RWPE2 (cell line): Measurements from ENCODE around the gene PRSS50.
A peak's percentile ranks its signal among the peaks of the same experiment; 100 is the strongest.

Experiments used
- ATAC-seq: fragments of 200-7000 bp; cut with Tn5 transposase; 3 replicates; pipeline ENCODE4 v1.9.1; 2021; ENCODE audit warnings: low read depth
- DNase-seq: peaks from one replicate; pipeline ENCODE4 v3.0.0-alpha.2; 2020; ENCODE audit warnings: low spot score
- H3K27ac ChIP-seq: fragments of 450-650 bp; 2 replicates; pipeline ENCODE4 v1.5.1; 2017; ENCODE audit warnings: mild to moderate bottlenecking; ENCODE audit not compliant: poor library complexity, severe bottlenecking
- H3K27me3 ChIP-seq: fragments of 250-450 bp; sonication (Bioruptor Pico); 2 replicates; pipeline ENCODE4 v1.5.1; 2021; ENCODE audit warnings: mild to moderate bottlenecking, moderate library complexity; ENCODE audit not compliant: insufficient read depth, poor library complexity, severe bottlenecking
- H3K36me3 ChIP-seq: fragments of 250-450 bp; sonication (Bioruptor Pico); 2 replicates; pipeline ENCODE4 v1.5.1; 2020; ENCODE audit warnings: low read depth, mild to moderate bottlenecking, moderate library complexity
- H3K4me1 ChIP-seq: fragments of 250-450 bp; sonication (Bioruptor Pico); 2 replicates; pipeline ENCODE4 v1.5.1; 2021; ENCODE audit warnings: mild to moderate bottlenecking, moderate library complexity; ENCODE audit not compliant: insufficient read depth, poor library complexity, severe bottlenecking
- H3K4me3 ChIP-seq: fragments of 250-450 bp; sonication (Bioruptor Pico); 2 replicates; pipeline ENCODE4 v1.5.1; 2021; ENCODE audit warnings: mild to moderate bottlenecking, moderate library complexity; ENCODE audit not compliant: severe bottlenecking
- H3K9me3 ChIP-seq: fragments of 250-450 bp; sonication (Bioruptor Pico); 2 replicates; pipeline ENCODE4 v1.5.1; 2021; ENCODE audit warnings: mild to moderate bottlenecking, moderate library complexity; ENCODE audit not compliant: severe bottlenecking
- TF ChIP-seq, protein P1 (sequence below): fragments of 450-650 bp; IDR thresholded peaks from one replicate; pipeline ENCODE4 v1.5.1; 2017; ENCODE audit warnings: mild to moderate bottlenecking, moderate library complexity; ENCODE audit not compliant: poor library complexity, severe bottlenecking

PRSS50 gene

GRCh38 chr3:46695962-46696894 is 21.4 kb downstream of the PRSS50 start:
- Histone ChIP-seq H3K9me3 (no peaks in the 10 kb centered on the region), H3K36me3 (peaks cover 8% of the 10 kb centered on the region), H3K27ac (no peak overlapping the region), H3K4me1 (peaks cover 12% of the 10 kb centered on the region), H3K27me3 (no peaks in the 10 kb centered on the region), H3K4me3 (no peak overlapping the region)
- no peak for ATAC-seq
- DNase-seq, result no peak
- TF ChIP-seq, protein P1, sequence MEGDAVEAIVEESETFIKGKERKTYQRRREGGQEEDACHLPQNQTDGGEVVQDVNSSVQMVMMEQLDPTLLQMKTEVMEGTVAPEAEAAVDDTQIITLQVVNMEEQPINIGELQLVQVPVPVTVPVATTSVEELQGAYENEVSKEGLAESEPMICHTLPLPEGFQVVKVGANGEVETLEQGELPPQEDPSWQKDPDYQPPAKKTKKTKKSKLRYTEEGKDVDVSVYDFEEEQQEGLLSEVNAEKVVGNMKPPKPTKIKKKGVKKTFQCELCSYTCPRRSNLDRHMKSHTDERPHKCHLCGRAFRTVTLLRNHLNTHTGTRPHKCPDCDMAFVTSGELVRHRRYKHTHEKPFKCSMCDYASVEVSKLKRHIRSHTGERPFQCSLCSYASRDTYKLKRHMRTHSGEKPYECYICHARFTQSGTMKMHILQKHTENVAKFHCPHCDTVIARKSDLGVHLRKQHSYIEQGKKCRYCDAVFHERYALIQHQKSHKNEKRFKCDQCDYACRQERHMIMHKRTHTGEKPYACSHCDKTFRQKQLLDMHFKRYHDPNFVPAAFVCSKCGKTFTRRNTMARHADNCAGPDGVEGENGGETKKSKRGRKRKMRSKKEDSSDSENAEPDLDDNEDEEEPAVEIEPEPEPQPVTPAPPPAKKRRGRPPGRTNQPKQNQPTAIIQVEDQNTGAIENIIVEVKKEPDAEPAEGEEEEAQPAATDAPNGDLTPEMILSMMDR, result no peak

- no peak overlapping the region for H3K4me3 ChIP-seq
- H3K9me3 ChIP-seq, result no peaks in the 10 kb centered on the region
- H3K36me3 ChIP-seq, result peaks cover 16% of the 10 kb centered on the region
- TF ChIP-seq, protein P1, result peak; percentile 15
- H3K27ac ChIP-seq, result no peak overlapping the region
- DNase-seq (no peak), ATAC-seq (no peak)
- H3K4me1 ChIP-seq, result peaks cover 20% of the 10 kb centered on the region
- H3K27me3 ChIP-seq, result no peaks in the 10 kb centered on the region
Measured at GRCh38 chr3:46695177-46695961, 22.3 kb downstream of the PRSS50 start.

GRCh38 chr3:46694520-46694919 is 23.1 kb downstream of the PRSS50 start:
- Histone ChIP-seq H3K9me3 (no peaks in the 10 kb centered on the region), H3K4me1 (peaks cover 26% of the 10 kb centered on the region), H3K4me3 (no peak overlapping the region), H3K27me3 (no peaks in the 10 kb centered on the region), H3K36me3 (peaks cover 24% of the 10 kb centered on the region), H3K27ac (no peak overlapping the region)
- no peak for ATAC-seq
- TF ChIP-seq, protein P1, result no peak
- DNase-seq, result no peak

DNA sequence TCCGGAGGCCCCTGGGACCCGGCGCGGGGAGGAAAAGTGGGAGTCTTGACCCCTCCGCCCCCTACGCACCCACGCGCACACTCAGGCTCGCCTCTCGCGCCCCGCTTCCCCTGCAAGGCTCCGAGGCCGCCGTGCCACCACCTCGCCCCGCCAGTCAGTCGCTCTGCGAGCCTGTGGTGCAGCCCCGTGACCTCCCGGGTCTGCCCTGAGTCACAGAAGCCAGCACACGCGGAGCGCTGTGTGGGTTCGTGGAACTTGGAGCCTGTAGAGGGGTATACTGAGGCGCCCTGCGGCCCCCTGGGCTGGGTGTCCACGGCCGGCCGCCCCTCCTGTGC is 23.8 kb downstream of the PRSS50 start:
- peaks cover 26% of the 10 kb centered on the region for H3K4me1 ChIP-seq
- H3K27me3 ChIP-seq, result no peaks in the 10 kb centered on the region
- H3K36me3 ChIP-seq, result peaks cover 31% of the 10 kb centered on the region
- peak overlapping the region; percentile 80 for H3K4me3 ChIP-seq
- ATAC-seq (no peak), DNase-seq (no peak)
- no peaks in the 10 kb centered on the region for H3K9me3 ChIP-seq
- H3K27ac ChIP-seq, result peak overlapping the region; percentile 97
- TF ChIP-seq, protein P1, result no peak
